ENCODE results near the gene TIMM44. TPM values are rescaled to one million over a fixed set of nuclear protein-coding genes. Genes with fewer than 3 reads are reported as not detected.
A peak's percentile ranks its signal among the peaks of the same experiment; 100 is the strongest.

TIMM44 gene
- total and polyA plus RNA-seq, 2 donors from 2014 or later, result 46.7 to 57.8 TPM

DNA sequence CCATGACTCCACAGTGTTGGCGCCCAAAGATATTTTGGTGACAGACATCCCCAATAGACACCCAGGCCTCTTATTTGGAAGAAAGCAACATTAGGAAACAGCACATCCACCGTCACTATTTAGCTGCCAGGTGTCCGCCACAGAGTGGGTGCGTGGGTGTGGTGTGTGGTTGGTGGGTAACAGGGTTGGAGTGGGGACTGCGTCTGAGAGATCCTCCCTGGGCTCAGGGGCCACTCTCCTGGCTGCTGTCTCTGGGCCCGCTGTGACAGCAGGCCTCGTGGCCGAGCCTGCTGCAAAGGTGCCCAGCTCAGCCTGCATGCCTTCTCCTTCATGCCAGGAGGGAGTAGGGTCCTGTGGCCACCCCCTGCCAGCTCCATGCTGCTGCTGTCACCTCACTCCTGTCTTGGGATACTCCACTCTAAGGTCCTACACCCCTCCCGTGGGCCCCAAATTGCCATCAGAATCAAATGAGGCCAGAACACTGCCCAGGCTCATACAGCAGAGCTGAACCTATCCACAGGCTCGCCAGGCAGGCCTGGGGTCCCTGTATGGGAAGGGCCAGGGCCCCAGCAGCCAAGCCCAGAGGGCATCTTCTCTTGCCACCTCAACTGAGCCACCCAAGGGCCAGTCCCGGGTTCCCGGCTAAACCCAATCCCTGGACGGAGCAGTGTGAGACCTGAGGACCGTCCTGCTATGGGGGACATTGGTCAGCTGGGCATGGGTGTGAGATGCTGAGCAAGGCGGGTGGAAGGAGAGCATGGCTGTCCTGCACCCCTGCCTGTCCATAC, 24.7 kb upstream of the TIMM44 start:
- no peak for FAIRE-seq
- Histone ChIP-seq H3K4me3 (ENCODE audit: low read length in 3 of 3) (no peak overlapping the region), H3K27ac (ENCODE audit: low read depth in 2 of 2, low read length in 2 of 2) (no peak overlapping the region), H3K9me3 (ENCODE audit: control insufficient read depth in 2 of 3, insufficient read depth in 1 of 3, low read length in 3 of 3) (no peaks in the 10 kb centered on the region), H3K4me1 (ENCODE audit: control insufficient read depth in 2 of 3, insufficient read depth in 2 of 3, low read depth in 1 of 3, low read length in 3 of 3) (peaks cover 0 to 4% (median under 1%) of the 10 kb centered on the region in 3 donors), H3K36me3 (ENCODE audit: control insufficient read depth in 2 of 3, insufficient read depth in 3 of 3, low read length in 3 of 3) (peaks cover 2 to 42% (median 25%) of the 10 kb centered on the region in 3 donors), H3K27me3 (ENCODE audit: control insufficient read depth, insufficient read depth, low read length) (no peaks in the 10 kb centered on the region), H3K9ac (ENCODE audit: low read length in 3 of 3) (no peak overlapping the region)
- DNase-seq, result peak in 1 of 5 donors; percentile 40
- TF ChIP-seq, protein P1, sequence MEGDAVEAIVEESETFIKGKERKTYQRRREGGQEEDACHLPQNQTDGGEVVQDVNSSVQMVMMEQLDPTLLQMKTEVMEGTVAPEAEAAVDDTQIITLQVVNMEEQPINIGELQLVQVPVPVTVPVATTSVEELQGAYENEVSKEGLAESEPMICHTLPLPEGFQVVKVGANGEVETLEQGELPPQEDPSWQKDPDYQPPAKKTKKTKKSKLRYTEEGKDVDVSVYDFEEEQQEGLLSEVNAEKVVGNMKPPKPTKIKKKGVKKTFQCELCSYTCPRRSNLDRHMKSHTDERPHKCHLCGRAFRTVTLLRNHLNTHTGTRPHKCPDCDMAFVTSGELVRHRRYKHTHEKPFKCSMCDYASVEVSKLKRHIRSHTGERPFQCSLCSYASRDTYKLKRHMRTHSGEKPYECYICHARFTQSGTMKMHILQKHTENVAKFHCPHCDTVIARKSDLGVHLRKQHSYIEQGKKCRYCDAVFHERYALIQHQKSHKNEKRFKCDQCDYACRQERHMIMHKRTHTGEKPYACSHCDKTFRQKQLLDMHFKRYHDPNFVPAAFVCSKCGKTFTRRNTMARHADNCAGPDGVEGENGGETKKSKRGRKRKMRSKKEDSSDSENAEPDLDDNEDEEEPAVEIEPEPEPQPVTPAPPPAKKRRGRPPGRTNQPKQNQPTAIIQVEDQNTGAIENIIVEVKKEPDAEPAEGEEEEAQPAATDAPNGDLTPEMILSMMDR (IDR thresholded peaks at IDR 0.05; ENCODE audit: borderline replicate concordance, extremely low read depth, insufficient read depth), result no peak
- intact Hi-C loops (cut with DNase I), result no loop called here

DNA sequence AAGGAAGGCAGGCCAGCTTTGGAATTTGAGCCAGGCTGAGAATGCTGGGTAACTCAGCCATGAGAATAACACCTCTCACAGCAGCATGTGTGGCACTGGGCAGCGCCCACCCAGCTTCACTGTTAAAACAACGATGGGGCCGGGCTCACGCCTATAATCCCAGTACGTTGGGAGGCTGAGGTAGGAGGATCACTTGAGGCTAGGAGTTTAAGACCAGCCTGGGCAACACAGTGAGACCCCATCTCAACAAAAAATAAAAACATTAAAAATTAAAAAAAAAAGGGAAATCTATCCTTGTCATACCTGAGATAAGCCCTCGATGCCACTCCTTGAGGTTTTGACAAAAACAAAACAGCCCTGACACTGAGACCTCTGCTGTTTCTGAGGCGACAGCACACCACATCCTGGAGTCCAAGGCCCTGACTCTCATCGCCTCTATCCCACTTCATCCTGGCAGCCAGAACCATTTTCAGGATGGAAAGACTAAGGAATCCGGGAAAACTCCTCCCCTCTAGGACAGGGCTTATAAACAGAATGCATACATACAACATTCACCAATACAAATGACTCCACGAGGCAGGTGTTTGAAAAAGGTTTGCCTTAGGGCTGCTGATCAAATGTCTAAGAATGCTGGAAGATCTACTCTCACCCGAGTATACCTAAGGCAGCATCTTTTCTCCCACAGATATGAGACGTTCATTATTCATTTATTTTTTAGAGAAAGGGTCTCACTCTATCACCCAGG, 22.6 kb upstream of the TIMM44 start:
- H3K27ac ChIP-seq (ENCODE audit: low read depth in 2 of 2, low read length in 2 of 2), result no peak overlapping the region
- intact Hi-C loops (cut with DNase I), result no loop called here
- peaks cover 2 to 36% (median 25%) of the 10 kb centered on the region in 3 donors for H3K36me3 ChIP-seq (ENCODE audit: control insufficient read depth in 2 of 3, insufficient read depth in 3 of 3, low read length in 3 of 3)
- H3K4me1 ChIP-seq (ENCODE audit: control insufficient read depth in 2 of 3, insufficient read depth in 2 of 3, low read depth in 1 of 3, low read length in 3 of 3), result peaks cover 0 to 17% (median 9%) of the 10 kb centered on the region in 3 donors
- DNase-seq, result no peak
- H3K27me3 ChIP-seq (ENCODE audit: control insufficient read depth, insufficient read depth, low read length), result no peaks in the 10 kb centered on the region
- TF ChIP-seq, protein P1 (IDR thresholded peaks at IDR 0.05; ENCODE audit: borderline replicate concordance, extremely low read depth, insufficient read depth), result no peak
- no peaks in the 10 kb centered on the region for H3K9me3 ChIP-seq (ENCODE audit: control insufficient read depth in 2 of 3, insufficient read depth in 1 of 3, low read length in 3 of 3)
- no peak overlapping the region for H3K9ac ChIP-seq (ENCODE audit: low read length in 3 of 3)
- H3K4me3 ChIP-seq (ENCODE audit: low read length in 3 of 3), result no peak overlapping the region
- FAIRE-seq, result no peak

DNA sequence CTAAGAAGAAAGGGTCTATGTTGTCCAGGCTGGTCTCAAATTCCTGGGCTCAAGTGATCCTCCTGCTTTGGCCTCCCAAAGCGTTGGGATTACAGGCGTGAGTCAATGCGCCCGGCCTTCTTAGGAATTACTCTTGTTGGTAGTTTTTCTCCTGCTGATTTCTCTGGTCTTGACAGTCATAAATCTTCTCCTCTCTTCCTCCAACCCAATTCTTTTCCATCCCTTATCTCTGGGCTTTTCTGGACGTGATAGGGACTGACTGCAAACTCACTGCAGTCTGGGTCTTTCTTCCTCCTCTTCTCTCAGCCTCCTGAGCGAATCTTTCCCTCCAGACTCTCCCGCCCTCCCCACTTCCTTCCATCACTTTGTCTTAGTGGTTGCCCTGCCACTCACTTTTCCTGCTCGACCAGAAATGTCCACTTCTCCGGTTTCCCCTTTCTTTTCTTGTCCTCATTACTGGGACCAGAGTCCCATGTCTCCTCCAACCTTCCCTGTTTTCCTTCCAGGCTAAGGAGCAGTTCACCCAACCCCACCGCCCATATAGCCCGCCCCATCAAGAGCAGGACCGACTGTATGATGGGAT, 21.9 kb upstream of the TIMM44 start:
- FAIRE-seq (no peak), DNase-seq (no peak)
- TF ChIP-seq, protein P1 (IDR thresholded peaks at IDR 0.05; ENCODE audit: borderline replicate concordance, extremely low read depth, insufficient read depth), result no peak
- peaks cover 2 to 36% (median 25%) of the 10 kb centered on the region in 3 donors for H3K36me3 ChIP-seq (ENCODE audit: control insufficient read depth in 2 of 3, insufficient read depth in 3 of 3, low read length in 3 of 3)
- no peak overlapping the region for H3K9ac ChIP-seq (ENCODE audit: low read length in 3 of 3)
- no peak overlapping the region for H3K4me3 ChIP-seq (ENCODE audit: low read length in 3 of 3)
- intact Hi-C loops (cut with DNase I), result no loop called here
- H3K4me1 ChIP-seq (ENCODE audit: control insufficient read depth in 2 of 3, insufficient read depth in 2 of 3, low read depth in 1 of 3, low read length in 3 of 3), result peaks cover 0 to 22% (median 10%) of the 10 kb centered on the region in 3 donors
- no peaks in the 10 kb centered on the region for H3K9me3 ChIP-seq (ENCODE audit: control insufficient read depth in 2 of 3, insufficient read depth in 1 of 3, low read length in 3 of 3)
- no peaks in the 10 kb centered on the region for H3K27me3 ChIP-seq (ENCODE audit: control insufficient read depth, insufficient read depth, low read length)
- H3K27ac ChIP-seq (ENCODE audit: low read depth in 2 of 2, low read length in 2 of 2), result no peak overlapping the region

All from kidney (tissue), 14 donors.